Measurements from ENCODE around the gene LCE2A. TPM values are rescaled to one million over a fixed set of nuclear protein-coding genes. Genes with fewer than 3 reads are reported as not detected.

The LCE2A gene
- total RNA-seq, 2 donors from 2014 or later: not detected

GRCh38 chr1:152728986-152729385 is 30.8 kb downstream of the LCE2A start:
- TF ChIP-seq CTCF (conservative IDR thresholded peaks at IDR 0.05): no peak
- H3K36me3 ChIP-seq (ENCODE audit: control insufficient read depth, insufficient read depth, low read length): no peaks in the 10 kb centered on the region
- no peak overlapping the region for H3K9ac ChIP-seq (ENCODE audit: extremely low read depth, low read length, poor library complexity, severe bottlenecking)
- no peak for DNase-seq
- H3K4me3 ChIP-seq (ENCODE audit: low read length): no peak overlapping the region
- no peaks in the 10 kb centered on the region for H3K4me1 ChIP-seq (ENCODE audit: control insufficient read depth, insufficient read depth, low read length)
- Mint-ChIP-seq H3K27ac (no peak overlapping the region), H3K36me3 (ENCODE audit: low read depth) (no peaks in the 10 kb centered on the region), H3K27me3 (ENCODE audit: insufficient read depth) (no peaks in the 10 kb centered on the region), H3K4me1 (no peaks in the 10 kb centered on the region), H3K4me3 (no peak overlapping the region), H3K9me3 (peaks cover 81% of the 10 kb centered on the region)
- no peaks in the 10 kb centered on the region for H3K27me3 ChIP-seq (ENCODE audit: control insufficient read depth, insufficient read depth, low read length, poor library complexity, severe bottlenecking)
- 100% methylated on average over 1 of the region's 1 CpG; no CpG with 5 or more reads in 1 of the 2 experiments for WGBS, 2 experiments (ENCODE audit: insufficient coverage in 1 of 2, insufficient read length in 1 of 2)
- H3K9me3 ChIP-seq (ENCODE audit: control insufficient read depth, low read length): peaks cover 74% of the 10 kb centered on the region
- no peak overlapping the region for H3K27ac ChIP-seq (ENCODE audit: low read depth, low read length)

GRCh38 chr1:152735648-152736047 is 37.5 kb downstream of the LCE2A start:
- H3K36me3 ChIP-seq (ENCODE audit: control insufficient read depth, insufficient read depth, low read length): no peaks in the 10 kb centered on the region
- no peaks in the 10 kb centered on the region for H3K27me3 ChIP-seq (ENCODE audit: control insufficient read depth, insufficient read depth, low read length, poor library complexity, severe bottlenecking)
- no peak overlapping the region for H3K9ac ChIP-seq (ENCODE audit: extremely low read depth, low read length, poor library complexity, severe bottlenecking)
- Mint-ChIP-seq H3K27ac (no peak overlapping the region), H3K27me3 (ENCODE audit: insufficient read depth) (no peaks in the 10 kb centered on the region), H3K4me3 (no peak overlapping the region), H3K9me3 (peaks cover 83% of the 10 kb centered on the region), H3K4me1 (no peaks in the 10 kb centered on the region), H3K36me3 (ENCODE audit: low read depth) (no peaks in the 10 kb centered on the region)
- H3K9me3 ChIP-seq (ENCODE audit: control insufficient read depth, low read length): peaks cover 72% of the 10 kb centered on the region
- no peaks in the 10 kb centered on the region for H3K4me1 ChIP-seq (ENCODE audit: control insufficient read depth, insufficient read depth, low read length)
- DNase-seq: no peak
- H3K27ac ChIP-seq (ENCODE audit: low read depth, low read length): no peak overlapping the region
- no peak for TF ChIP-seq CTCF (conservative IDR thresholded peaks at IDR 0.05)
- no peak overlapping the region for H3K4me3 ChIP-seq (ENCODE audit: low read length)
- 52% methylated on average over 1 of the region's 1 CpG; no CpG with 5 or more reads in 1 of the 2 experiments for WGBS, 2 experiments (ENCODE audit: insufficient coverage in 1 of 2, insufficient read length in 1 of 2)

- H3K4me1 Mint-ChIP-seq: no peaks in the 10 kb centered on the region
- Histone ChIP-seq H3K36me3 (ENCODE audit: control insufficient read depth, insufficient read depth, low read length) (no peaks in the 10 kb centered on the region), H3K4me3 (ENCODE audit: low read length) (no peak overlapping the region), H3K9ac (ENCODE audit: extremely low read depth, low read length, poor library complexity, severe bottlenecking) (no peak overlapping the region), H3K9me3 (ENCODE audit: control insufficient read depth, low read length) (peaks cover 80% of the 10 kb centered on the region), H3K27ac (ENCODE audit: low read depth, low read length) (no peak overlapping the region), H3K4me1 (ENCODE audit: control insufficient read depth, insufficient read depth, low read length) (no peaks in the 10 kb centered on the region), H3K27me3 (ENCODE audit: control insufficient read depth, insufficient read depth, low read length, poor library complexity, severe bottlenecking) (no peaks in the 10 kb centered on the region)
- DNase-seq: no peak
- peaks cover 93% of the 10 kb centered on the region for H3K9me3 Mint-ChIP-seq
- TF ChIP-seq CTCF (conservative IDR thresholded peaks at IDR 0.05): no peak
- no peaks in the 10 kb centered on the region for H3K27me3 Mint-ChIP-seq (ENCODE audit: insufficient read depth)
- H3K27ac Mint-ChIP-seq: no peak overlapping the region
- H3K4me3 Mint-ChIP-seq: no peak overlapping the region
- H3K36me3 Mint-ChIP-seq (ENCODE audit: low read depth): no peaks in the 10 kb centered on the region
- WGBS, 2 experiments (ENCODE audit: insufficient coverage in 1 of 2, insufficient read length in 1 of 2): 60% methylated on average over 4 of the region's 5 CpGs; no CpG with 5 or more reads in 1 of the 2 experiments
Observed at GRCh38 chr1:152737997-152738396, 39.9 kb downstream of the LCE2A start.
